ENCODE data around the gene SLC7A9. TPM values are rescaled to one million over a fixed set of nuclear protein-coding genes. Genes with fewer than 3 reads are reported as not detected.

Gene SLC7A9
- total RNA-seq, 6 donors from 2014 or later = 0.26 to 1.2 (median 0.44) TPM; not detected in 2

- WGBS, 2 donors = 47 to 51% methylated on average over 3 of the region's 3 CpGs
- Histone ChIP-seq H3K27ac (no peak overlapping the region), H3K36me3 (no peaks in the 10 kb centered on the region), H3K27me3 (no peaks in the 10 kb centered on the region), H3K4me1 (peaks cover 0 to 2% (median 0%) of the 10 kb centered on the region in 4 donors), H3K4me3 (no peak overlapping the region), H3K9me3 (no peaks in the 10 kb centered on the region)
- TF ChIP-seq POLR2AphosphoS5 (IDR thresholded peaks at IDR 0.05) (no peak), POLR2A (IDR thresholded peaks at IDR 0.05) (no peak), CTCF (IDR thresholded peaks at IDR 0.05) (no peak), EP300 (IDR thresholded peaks at IDR 0.05) (no peak)
- ATAC-seq (ENCODE audit: low FRiP score in 2 of 2) (no peak), DNase-seq (no peak)
Observed at GRCh38 chr19:32809754-32810153, 59.8 kb downstream of the SLC7A9 start.

GRCh38 chr19:32809254-32809653 lies 60.3 kb downstream of the SLC7A9 start:
- Histone ChIP-seq H3K27ac (no peak overlapping the region), H3K4me1 (peaks cover 0 to 2% (median 0%) of the 10 kb centered on the region in 4 donors), H3K27me3 (no peaks in the 10 kb centered on the region), H3K36me3 (no peaks in the 10 kb centered on the region), H3K4me3 (no peak overlapping the region), H3K9me3 (no peaks in the 10 kb centered on the region)
- 43 to 53% methylated on average over 5 of the region's 5 CpGs for WGBS, 2 donors
- ATAC-seq (ENCODE audit: low FRiP score in 2 of 2) = peak in 1 of 2 donors; percentile 50
- DNase-seq = peak in 1 of 2 donors; percentile 32
- no peak for TF ChIP-seq EP300 (IDR thresholded peaks at IDR 0.05)
- no peak for TF ChIP-seq POLR2AphosphoS5 (IDR thresholded peaks at IDR 0.05)
- no peak for TF ChIP-seq CTCF (IDR thresholded peaks at IDR 0.05)
- TF ChIP-seq POLR2A (IDR thresholded peaks at IDR 0.05) = no peak

GRCh38 chr19:32808236-32808635 lies 61.3 kb downstream of the SLC7A9 start:
- no peak for TF ChIP-seq POLR2A (IDR thresholded peaks at IDR 0.05)
- TF ChIP-seq POLR2AphosphoS5 (IDR thresholded peaks at IDR 0.05) = no peak
- no peak for TF ChIP-seq EP300 (IDR thresholded peaks at IDR 0.05)
- TF ChIP-seq CTCF (IDR thresholded peaks at IDR 0.05) = no peak
- no peak overlapping the region for H3K4me3 ChIP-seq
- H3K27ac ChIP-seq = no peak overlapping the region
- no peaks in the 10 kb centered on the region for H3K27me3 ChIP-seq
- peaks cover 0 to 2% (median 0%) of the 10 kb centered on the region in 4 donors for H3K4me1 ChIP-seq
- no peak for DNase-seq
- ATAC-seq (ENCODE audit: low FRiP score in 2 of 2) = no peak
- no peaks in the 10 kb centered on the region for H3K9me3 ChIP-seq
- no peaks in the 10 kb centered on the region for H3K36me3 ChIP-seq
- WGBS, 2 donors = 73 to 80% methylated on average over 4 of the region's 4 CpGs

- DNase-seq (no peak), ATAC-seq (ENCODE audit: low FRiP score in 2 of 2) (no peak)
Observed at GRCh38 chr19:32802840-32803239, 66.7 kb downstream of the SLC7A9 start.

More at GRCh38 chr19:32802840-32803239, 66.7 kb downstream of the SLC7A9 start:
- no peaks in the 10 kb centered on the region for H3K4me1 ChIP-seq
- no peak for TF ChIP-seq POLR2A (IDR thresholded peaks at IDR 0.05)
- TF ChIP-seq EP300 (IDR thresholded peaks at IDR 0.05) = no peak
- no peak for TF ChIP-seq POLR2AphosphoS5 (IDR thresholded peaks at IDR 0.05)
- TF ChIP-seq CTCF (IDR thresholded peaks at IDR 0.05) = no peak
- WGBS, 2 donors = 82 to 91% methylated on average over 12 of the region's 12 CpGs
- H3K27ac ChIP-seq = no peak overlapping the region
- no peaks in the 10 kb centered on the region for H3K27me3 ChIP-seq
- no peaks in the 10 kb centered on the region for H3K36me3 ChIP-seq
- H3K9me3 ChIP-seq = no peaks in the 10 kb centered on the region
- H3K4me3 ChIP-seq = no peak overlapping the region
